Measurements from ENCODE around the gene ESAM. TPM values are rescaled to one million over a fixed set of nuclear protein-coding genes. Genes with fewer than 3 reads are reported as not detected.

ESAM gene
- total RNA-seq, 1 donor from 2014 or later: 490 TPM

- DNase-seq (ENCODE audit: low spot score): no peak
- no peaks in the 10 kb centered on the region for H3K9me3 Mint-ChIP-seq (ENCODE audit: unreplicated experiment)
- TF ChIP-seq CTCF (IDR thresholded peaks at IDR 0.05; ENCODE audit: unreplicated experiment): no peak
- no peaks in the 10 kb centered on the region for H3K27me3 Mint-ChIP-seq (ENCODE audit: unreplicated experiment)
- no peak overlapping the region for H3K4me3 Mint-ChIP-seq (ENCODE audit: unreplicated experiment)
- no peaks in the 10 kb centered on the region for H3K36me3 Mint-ChIP-seq (ENCODE audit: low read depth, unreplicated experiment)
- no peak overlapping the region for H3K27ac Mint-ChIP-seq (ENCODE audit: unreplicated experiment)
- H3K4me1 Mint-ChIP-seq (ENCODE audit: unreplicated experiment): peaks cover 5% of the 10 kb centered on the region
Measured at GRCh38 chr11:124791626-124792341, 29.7 kb upstream of the ESAM start.

GRCh38 chr11:124788521-124788920 lies 26.4 kb upstream of the ESAM start:
- H3K4me3 Mint-ChIP-seq (ENCODE audit: unreplicated experiment): no peak overlapping the region
- no peak overlapping the region for H3K27ac Mint-ChIP-seq (ENCODE audit: unreplicated experiment)
- no peaks in the 10 kb centered on the region for H3K9me3 Mint-ChIP-seq (ENCODE audit: unreplicated experiment)
- H3K36me3 Mint-ChIP-seq (ENCODE audit: low read depth, unreplicated experiment): no peaks in the 10 kb centered on the region
- H3K27me3 Mint-ChIP-seq (ENCODE audit: unreplicated experiment): no peaks in the 10 kb centered on the region
- H3K4me1 Mint-ChIP-seq (ENCODE audit: unreplicated experiment): peaks cover 5% of the 10 kb centered on the region
- no peak for TF ChIP-seq CTCF (IDR thresholded peaks at IDR 0.05; ENCODE audit: unreplicated experiment)
- DNase-seq (ENCODE audit: low spot score): no peak

- Mint-ChIP-seq H3K27me3 (ENCODE audit: unreplicated experiment) (no peaks in the 10 kb centered on the region), H3K4me3 (ENCODE audit: unreplicated experiment) (no peak overlapping the region), H3K36me3 (ENCODE audit: low read depth, unreplicated experiment) (no peaks in the 10 kb centered on the region), H3K9me3 (ENCODE audit: unreplicated experiment) (no peaks in the 10 kb centered on the region), H3K27ac (ENCODE audit: unreplicated experiment) (no peak overlapping the region), H3K4me1 (ENCODE audit: unreplicated experiment) (no peaks in the 10 kb centered on the region)
- no peak for DNase-seq (ENCODE audit: low spot score)
- no peak for TF ChIP-seq CTCF (IDR thresholded peaks at IDR 0.05; ENCODE audit: unreplicated experiment)
Measured at GRCh38 chr11:124784051-124784450, 22.0 kb upstream of the ESAM start.

- Mint-ChIP-seq H3K27ac (ENCODE audit: unreplicated experiment) (no peak overlapping the region), H3K36me3 (ENCODE audit: low read depth, unreplicated experiment) (no peaks in the 10 kb centered on the region), H3K9me3 (ENCODE audit: unreplicated experiment) (no peaks in the 10 kb centered on the region), H3K27me3 (ENCODE audit: unreplicated experiment) (no peaks in the 10 kb centered on the region), H3K4me1 (ENCODE audit: unreplicated experiment) (peaks cover 7% of the 10 kb centered on the region), H3K4me3 (ENCODE audit: unreplicated experiment) (no peak overlapping the region)
- no peak for TF ChIP-seq CTCF (IDR thresholded peaks at IDR 0.05; ENCODE audit: unreplicated experiment)
- DNase-seq (ENCODE audit: low spot score): no peak
Measured at GRCh38 chr11:124783002-124783401, 20.9 kb upstream of the ESAM start.

GRCh38 chr11:124779568-124779967 lies 17.5 kb upstream of the ESAM start:
- no peaks in the 10 kb centered on the region for H3K27me3 Mint-ChIP-seq (ENCODE audit: unreplicated experiment)
- TF ChIP-seq CTCF (IDR thresholded peaks at IDR 0.05; ENCODE audit: unreplicated experiment): no peak
- H3K4me1 Mint-ChIP-seq (ENCODE audit: unreplicated experiment): peaks cover 7% of the 10 kb centered on the region
- no peak for DNase-seq (ENCODE audit: low spot score)
- H3K9me3 Mint-ChIP-seq (ENCODE audit: unreplicated experiment): no peaks in the 10 kb centered on the region
- no peak overlapping the region for H3K4me3 Mint-ChIP-seq (ENCODE audit: unreplicated experiment)
- no peak overlapping the region for H3K27ac Mint-ChIP-seq (ENCODE audit: unreplicated experiment)
- H3K36me3 Mint-ChIP-seq (ENCODE audit: low read depth, unreplicated experiment): no peaks in the 10 kb centered on the region
